SK-N-MC (cell line): Measurements from ENCODE around the gene GPC5.
A peak's percentile ranks its signal among the peaks of the same experiment; 100 is the strongest.

Experiments
- DNase-seq: peaks from one replicate; pipeline ENCODE4 v3.0.0-alpha.2; 2011; ENCODE audit warnings: low read depth, low spot score
- H3K27ac ChIP-seq: fragments of 200-600 bp; sonication (generic); 2 replicates; pipeline ENCODE4 v1.5.1; 2016; ENCODE audit warnings: mixed run types
- H3K36me3 ChIP-seq: fragments of 200-600 bp; sonication (generic); 2 replicates; pipeline ENCODE4 v1.6.1; 2017; ENCODE audit warnings: antibody characterized with exemption, low read length, mixed read lengths; ENCODE audit not compliant: insufficient read depth
- H3K4me3 ChIP-seq: fragments of 200-600 bp; sonication (generic); 2 replicates; pipeline ENCODE4 v1.5.1; 2016
- H3K9ac ChIP-seq: fragments of 200-600 bp; sonication (generic); 2 replicates; pipeline ENCODE4 v1.8.0; 2017; ENCODE audit warnings: mixed run types, mixed read lengths; ENCODE audit not compliant: insufficient read length
- H3K9me3 ChIP-seq: fragments of 200-600 bp; sonication (generic); 2 replicates; pipeline ENCODE4 v1.6.1; 2017; ENCODE audit warnings: low read depth, mild to moderate bottlenecking, antibody characterized with exemption, low read length, moderate library complexity, mixed read lengths
- EZH2 ChIP-seq: fragments of 200-600 bp; sonication (generic); IDR thresholded peaks from one replicate; pipeline ENCODE4 v1.6.1; 2017; ENCODE audit warnings: antibody characterized with exemption
- FOXP2 ChIP-seq: optimal IDR thresholded peaks from 2 replicates; pipeline ENCODE3; 2011; ENCODE audit warnings: mild to moderate bottlenecking, moderate library complexity; ENCODE audit not compliant: insufficient read depth; ENCODE audit errors: extremely low read length, control extremely low read depth
- POLR2AphosphoS5 ChIP-seq: IDR thresholded peaks from 2 replicates; pipeline ENCODE4 v1.6.1; 2012; ENCODE audit warnings: mild to moderate bottlenecking, low read depth, low read length, borderline replicate concordance

GPC5 gene

DNA sequence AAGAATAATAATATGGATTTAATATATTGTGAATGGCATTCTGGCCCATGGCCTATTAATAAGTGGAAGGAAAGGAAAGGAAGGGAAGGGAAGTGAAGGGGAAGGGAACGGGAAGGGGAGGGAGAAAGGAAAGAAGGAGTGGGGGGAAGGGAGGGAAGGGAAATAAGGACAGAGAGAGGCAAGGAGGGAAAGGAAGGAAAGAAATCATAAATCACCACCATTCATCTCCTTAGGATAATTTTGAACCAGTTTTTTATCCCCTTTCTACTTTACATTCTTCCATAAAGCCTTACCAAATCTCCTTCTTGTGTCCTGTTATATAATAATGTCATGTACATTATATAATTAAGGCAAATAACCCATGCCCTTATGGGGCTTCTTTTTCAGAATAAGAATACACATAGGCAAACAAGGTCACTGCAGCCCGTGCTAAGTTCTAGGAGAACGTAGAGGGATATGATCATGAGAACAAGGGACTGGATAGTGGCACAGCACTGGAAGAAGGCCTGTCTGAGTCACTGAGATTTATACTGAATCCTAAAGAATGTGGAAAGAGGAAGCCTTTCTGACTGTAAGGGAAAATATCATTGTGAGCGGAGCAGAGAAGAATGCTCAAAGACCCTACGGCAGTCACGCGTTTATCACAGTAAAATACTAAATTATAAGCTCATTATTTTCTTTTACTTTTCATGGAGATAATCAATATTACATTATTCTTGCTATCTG, 1383.7 kb downstream of the GPC5 start:
- no peak for DNase-seq
- H3K9me3 ChIP-seq, result no peaks in the 10 kb centered on the region
- no peak overlapping the region for H3K4me3 ChIP-seq
- TF ChIP-seq FOXP2 (no peak), EZH2 (no peak), POLR2AphosphoS5 (no peak)
- H3K27ac ChIP-seq, result no peak overlapping the region
- no peaks in the 10 kb centered on the region for H3K36me3 ChIP-seq
- no peak overlapping the region for H3K9ac ChIP-seq

DNA sequence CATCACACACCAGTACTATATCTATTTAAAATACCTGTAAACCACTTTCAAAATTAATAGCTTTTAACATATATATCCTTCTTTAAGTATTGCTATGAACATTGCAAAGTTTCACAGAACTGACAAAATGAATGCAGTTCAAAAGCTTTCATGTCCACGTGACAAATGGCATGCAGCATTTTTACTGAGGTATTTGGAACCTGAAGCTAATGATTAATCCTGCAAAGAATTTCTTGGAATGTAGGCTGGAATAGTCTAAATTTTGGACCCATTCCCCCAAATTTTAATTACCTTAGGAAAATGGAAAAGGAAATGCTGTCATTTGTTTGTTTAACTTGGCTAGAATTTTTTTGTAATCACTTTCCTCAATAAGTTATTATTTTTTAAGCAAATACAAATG, 1404.4 kb downstream of the GPC5 start:
- no peak overlapping the region for H3K27ac ChIP-seq
- TF ChIP-seq POLR2AphosphoS5 (no peak), FOXP2 (no peak), EZH2 (no peak)
- no peak for DNase-seq

DNA sequence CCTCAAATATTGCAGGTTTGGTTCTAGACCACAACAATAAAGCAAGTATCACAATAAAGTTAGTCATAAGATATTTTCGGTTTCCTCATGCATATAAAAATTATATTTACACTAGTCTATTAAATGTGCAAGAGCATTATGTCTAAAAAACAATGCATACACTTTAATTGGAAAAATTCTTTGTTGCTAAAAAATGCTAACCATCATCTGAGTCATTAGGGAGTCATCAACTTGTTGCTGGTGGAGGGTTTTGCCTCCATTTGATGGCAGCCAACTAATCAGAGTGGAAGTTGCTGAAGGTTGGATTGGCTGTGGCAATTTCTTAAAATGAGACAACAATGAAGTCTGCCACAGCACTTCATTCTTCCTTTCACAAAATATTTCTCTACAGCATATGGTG, 1405.9 kb downstream of the GPC5 start:
- Histone ChIP-seq H3K9me3 (no peaks in the 10 kb centered on the region), H3K27ac (no peak overlapping the region), H3K9ac (no peak overlapping the region), H3K36me3 (no peaks in the 10 kb centered on the region), H3K4me3 (no peak overlapping the region)
- TF ChIP-seq EZH2 (no peak), FOXP2 (no peak), POLR2AphosphoS5 (no peak)
- DNase-seq, result no peak

More for the DNA sequence above, 1404.4 kb downstream of the GPC5 start:
- no peaks in the 10 kb centered on the region for H3K9me3 ChIP-seq
- no peaks in the 10 kb centered on the region for H3K36me3 ChIP-seq
- H3K4me3 ChIP-seq, result no peak overlapping the region
- H3K9ac ChIP-seq, result no peak overlapping the region

DNA sequence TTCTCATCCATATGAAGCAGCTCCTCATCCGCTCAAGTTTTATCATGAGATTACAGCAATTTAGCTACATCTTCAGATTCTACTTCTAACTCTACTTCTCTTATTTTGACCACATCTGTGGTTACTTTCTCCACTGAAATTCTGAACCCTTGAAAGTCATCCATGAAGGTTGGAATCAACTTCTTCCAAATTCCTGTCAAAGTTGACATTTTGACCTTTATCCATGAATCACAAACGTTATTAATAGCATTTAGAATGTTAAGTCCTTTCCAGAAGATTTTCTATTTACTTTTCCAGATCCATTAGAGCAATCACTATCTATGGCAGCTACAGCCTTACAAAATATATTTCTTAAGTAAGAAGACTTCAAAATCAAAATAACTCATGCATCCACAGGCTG, 1406.5 kb downstream of the GPC5 start:
- H3K9me3 ChIP-seq, result no peaks in the 10 kb centered on the region
- no peak overlapping the region for H3K9ac ChIP-seq
- no peak overlapping the region for H3K27ac ChIP-seq
- no peak for TF ChIP-seq POLR2AphosphoS5
- TF ChIP-seq EZH2, result no peak
- no peak for TF ChIP-seq FOXP2
- DNase-seq, result no peak
- no peaks in the 10 kb centered on the region for H3K36me3 ChIP-seq
- H3K4me3 ChIP-seq, result no peak overlapping the region

DNA sequence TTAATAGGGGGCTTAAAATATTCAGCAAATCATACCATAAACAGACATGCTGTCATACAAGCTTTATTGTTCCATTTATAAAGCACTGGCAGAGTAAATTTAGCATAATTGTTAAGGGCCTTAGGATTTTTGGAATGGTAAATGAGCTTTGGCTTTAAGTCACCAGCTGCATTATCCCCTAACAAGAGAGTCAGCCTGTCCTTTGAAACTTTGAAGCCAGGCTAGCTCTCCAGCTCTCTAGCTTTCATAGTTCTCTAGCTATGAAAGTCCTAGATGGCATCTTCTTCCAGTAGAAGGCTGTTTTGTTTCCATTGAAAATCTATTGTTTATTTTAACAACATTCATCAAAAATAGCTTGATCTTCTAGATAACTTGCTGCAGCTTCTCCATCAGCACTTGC, 1407.3 kb downstream of the GPC5 start:
- DNase-seq, result no peak
- Histone ChIP-seq H3K9ac (no peak overlapping the region), H3K36me3 (no peaks in the 10 kb centered on the region), H3K27ac (no peak overlapping the region), H3K9me3 (no peaks in the 10 kb centered on the region), H3K4me3 (peak overlapping the region; percentile 35; the same call in 1 of the 2 replicates)
- TF ChIP-seq EZH2, result no peak
- no peak for TF ChIP-seq FOXP2
- no peak for TF ChIP-seq POLR2AphosphoS5

DNA sequence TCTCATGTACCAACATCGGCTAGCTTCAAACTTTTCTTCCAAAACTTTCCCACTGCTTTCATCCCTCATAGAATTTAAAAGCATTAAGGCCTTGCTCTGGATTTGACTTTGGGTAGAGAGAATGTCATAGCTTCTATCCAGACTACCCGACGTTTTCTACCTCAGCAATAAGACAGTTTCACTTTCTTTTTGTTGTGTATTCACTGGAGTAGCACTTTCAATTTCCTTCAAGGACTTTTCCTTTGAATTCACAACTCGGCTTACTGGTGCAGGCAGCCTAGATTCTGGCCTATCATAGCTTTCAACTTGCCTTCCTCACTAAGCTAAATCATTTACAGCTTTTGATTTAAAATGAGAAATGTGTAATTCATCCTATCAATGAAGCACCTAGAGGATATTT, 1407.8 kb downstream of the GPC5 start:
- Histone ChIP-seq H3K9ac (no peak overlapping the region), H3K9me3 (no peaks in the 10 kb centered on the region), H3K4me3 (peak overlapping the region; percentile 35; the same call in 1 of the 2 replicates), H3K36me3 (no peaks in the 10 kb centered on the region), H3K27ac (no peak overlapping the region)
- TF ChIP-seq FOXP2, result no peak
- TF ChIP-seq EZH2, result no peak
- TF ChIP-seq POLR2AphosphoS5, result no peak
- no peak for DNase-seq

DNA sequence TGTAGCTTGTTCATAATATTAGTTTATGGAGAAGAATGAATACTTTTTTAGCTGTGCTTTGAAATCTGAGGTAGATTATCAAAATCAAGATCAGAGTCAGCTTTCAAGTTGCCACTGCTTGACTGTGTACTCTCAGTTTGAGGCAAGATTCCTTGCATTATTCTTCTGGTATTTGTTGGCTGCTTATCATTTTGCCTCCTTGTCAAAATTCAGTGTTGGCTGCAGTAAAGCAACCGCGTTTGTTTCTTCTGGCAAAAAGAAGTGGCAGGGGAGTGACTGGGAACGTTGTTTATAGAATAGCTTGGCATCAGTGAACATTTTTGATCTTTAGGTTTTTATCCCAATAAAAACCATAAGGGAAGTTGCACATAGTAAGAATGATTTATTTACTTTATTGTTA, 1408.9 kb downstream of the GPC5 start:
- Histone ChIP-seq H3K9ac (no peak overlapping the region), H3K27ac (no peak overlapping the region), H3K4me3 (no peak overlapping the region), H3K9me3 (no peaks in the 10 kb centered on the region; the same call in 1 of the 2 replicates), H3K36me3 (no peaks in the 10 kb centered on the region)
- TF ChIP-seq EZH2 (no peak), POLR2AphosphoS5 (no peak), FOXP2 (no peak)
- DNase-seq, result no peak

DNA sequence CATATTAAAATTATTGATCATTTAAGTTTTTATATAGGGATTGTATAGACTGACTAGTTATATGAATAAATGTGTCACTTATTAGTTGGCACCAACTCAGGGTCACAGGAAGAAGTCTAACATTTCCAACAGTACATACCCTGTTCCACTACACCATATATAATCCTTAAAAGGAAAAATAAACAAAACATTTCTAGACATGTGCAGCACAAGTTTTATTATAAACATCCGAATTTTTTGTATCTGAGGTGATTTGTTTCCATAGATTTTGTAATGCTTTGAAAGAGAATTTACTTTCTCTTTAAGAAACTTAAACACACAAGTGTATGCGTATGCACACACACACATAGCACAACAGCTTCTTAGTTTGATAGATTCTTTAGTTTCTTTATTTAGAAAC, 1409.5 kb downstream of the GPC5 start:
- H3K9me3 ChIP-seq, result no peaks in the 10 kb centered on the region; the same call in 1 of the 2 replicates
- no peaks in the 10 kb centered on the region for H3K36me3 ChIP-seq
- H3K9ac ChIP-seq, result no peak overlapping the region
- no peak overlapping the region for H3K4me3 ChIP-seq
- no peak for DNase-seq
- H3K27ac ChIP-seq, result no peak overlapping the region
- TF ChIP-seq POLR2AphosphoS5 (no peak), FOXP2 (no peak), EZH2 (no peak)

DNA sequence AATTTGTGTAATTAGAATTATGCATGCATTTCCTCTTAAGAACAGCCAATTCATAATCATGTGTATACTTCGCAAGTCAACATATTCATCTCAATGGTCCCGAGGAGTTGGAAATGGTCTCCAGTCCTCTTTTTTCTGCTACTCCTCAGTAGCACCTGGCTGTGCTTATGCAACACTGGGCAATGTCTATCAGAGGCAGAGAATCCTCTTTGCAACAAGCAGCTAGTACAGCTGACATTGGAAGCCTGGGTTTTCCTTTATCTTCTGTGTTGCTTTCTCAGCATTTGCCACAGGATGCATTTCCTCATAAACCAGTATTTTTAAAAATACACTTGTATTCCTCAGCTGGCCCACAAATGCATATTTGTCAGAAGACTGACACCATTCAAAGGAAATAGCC, 1422.9 kb downstream of the GPC5 start:
- no peak for DNase-seq
- no peak for TF ChIP-seq POLR2AphosphoS5
- TF ChIP-seq FOXP2, result no peak
- TF ChIP-seq EZH2, result no peak
- Histone ChIP-seq H3K27ac (no peak overlapping the region), H3K9ac (no peak overlapping the region), H3K4me3 (no peak overlapping the region), H3K36me3 (no peaks in the 10 kb centered on the region), H3K9me3 (no peaks in the 10 kb centered on the region)

DNA sequence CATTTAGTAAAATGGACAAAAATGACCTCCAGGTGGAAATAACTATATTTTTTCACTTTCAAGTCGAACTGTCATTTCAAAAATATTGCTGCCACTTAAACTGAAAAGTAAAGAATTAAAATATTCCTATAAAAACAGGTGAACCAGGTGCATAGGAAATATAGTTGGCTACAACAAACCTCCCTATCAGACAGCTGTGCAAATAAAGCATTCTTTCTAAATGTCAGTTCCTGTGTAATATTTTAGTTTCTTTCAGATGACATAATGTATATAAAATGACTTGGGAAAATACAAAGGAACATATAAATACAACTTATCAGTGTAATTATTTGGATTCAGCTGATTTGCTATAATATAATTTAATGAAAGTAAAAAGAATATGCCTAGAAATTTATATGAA, 1424.6 kb downstream of the GPC5 start:
- Histone ChIP-seq H3K9ac (no peak overlapping the region), H3K36me3 (no peaks in the 10 kb centered on the region), H3K9me3 (no peaks in the 10 kb centered on the region), H3K27ac (no peak overlapping the region), H3K4me3 (no peak overlapping the region)
- no peak for DNase-seq
- no peak for TF ChIP-seq EZH2
- TF ChIP-seq POLR2AphosphoS5, result no peak
- TF ChIP-seq FOXP2, result no peak
